Measurements from ENCODE around the gene MRPL22.
"Not testable (repeated sequence)": the region's sequence is repeated elsewhere in the genome, so short reads cannot be mapped to it uniquely, and the experiment has no call there.

The MRPL22 gene

DNA sequence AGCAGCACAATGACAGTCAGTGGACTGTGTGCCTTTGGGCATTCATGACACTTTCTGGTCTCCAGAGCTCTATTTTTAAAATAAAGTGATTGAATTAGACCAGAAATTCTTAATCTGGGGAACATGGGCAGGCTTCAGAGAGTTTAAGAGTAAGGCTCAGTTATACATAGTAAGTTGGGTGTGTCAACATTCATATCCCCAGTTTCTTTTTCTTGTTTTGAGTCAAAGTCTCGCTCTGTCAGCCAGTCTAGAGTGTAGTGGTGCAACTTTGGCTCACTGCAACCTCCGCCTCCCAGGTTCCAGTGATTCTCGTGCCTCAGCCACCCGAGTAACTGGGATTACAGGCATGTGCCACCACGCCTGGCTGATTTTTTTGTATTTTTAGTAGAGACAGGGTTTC lies 59.0 kb downstream of the MRPL22 start:
- no peak for DNase-seq

DNA sequence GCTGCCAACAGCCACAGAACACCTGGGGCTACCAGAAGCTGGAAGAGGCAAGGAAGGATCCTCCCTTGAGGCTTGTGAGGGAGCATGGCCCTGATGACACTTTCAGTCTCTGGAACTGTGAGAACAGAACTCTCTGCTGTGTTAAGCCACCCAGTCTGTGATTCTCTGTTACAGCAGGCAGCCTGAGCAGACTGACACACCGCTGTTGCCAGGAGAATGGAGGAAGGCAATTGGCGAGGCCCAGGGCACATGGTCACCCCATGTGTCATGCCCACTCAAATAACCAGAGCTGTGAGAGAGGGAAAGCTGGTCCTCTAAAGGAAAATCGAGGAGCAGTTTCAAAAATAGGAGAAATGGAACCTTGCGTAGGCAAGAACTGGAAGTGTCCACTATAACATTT lies 60.6 kb downstream of the MRPL22 start:
- DNase-seq: no peak

DNA sequence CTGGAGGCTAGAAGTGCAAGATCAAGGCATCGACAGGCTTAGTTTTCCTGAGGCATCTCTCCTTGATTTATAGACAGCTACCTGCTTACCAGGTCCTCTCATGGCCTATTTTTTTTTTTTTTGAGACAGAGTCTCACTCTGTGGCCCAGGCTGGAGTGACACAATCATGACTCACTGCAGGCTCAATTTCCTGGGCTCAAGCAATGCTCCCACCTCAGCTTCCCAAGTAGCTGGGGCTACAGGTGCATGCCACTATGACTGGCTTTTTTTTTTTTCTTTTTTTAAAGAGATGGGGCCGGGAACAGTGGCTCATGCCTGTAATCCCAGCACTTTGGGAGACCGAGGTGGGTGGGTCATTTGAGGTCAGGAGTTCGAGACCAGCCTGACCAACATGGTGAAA lies 61.8 kb downstream of the MRPL22 start:
- not testable (repeated sequence) for DNase-seq

DNA sequence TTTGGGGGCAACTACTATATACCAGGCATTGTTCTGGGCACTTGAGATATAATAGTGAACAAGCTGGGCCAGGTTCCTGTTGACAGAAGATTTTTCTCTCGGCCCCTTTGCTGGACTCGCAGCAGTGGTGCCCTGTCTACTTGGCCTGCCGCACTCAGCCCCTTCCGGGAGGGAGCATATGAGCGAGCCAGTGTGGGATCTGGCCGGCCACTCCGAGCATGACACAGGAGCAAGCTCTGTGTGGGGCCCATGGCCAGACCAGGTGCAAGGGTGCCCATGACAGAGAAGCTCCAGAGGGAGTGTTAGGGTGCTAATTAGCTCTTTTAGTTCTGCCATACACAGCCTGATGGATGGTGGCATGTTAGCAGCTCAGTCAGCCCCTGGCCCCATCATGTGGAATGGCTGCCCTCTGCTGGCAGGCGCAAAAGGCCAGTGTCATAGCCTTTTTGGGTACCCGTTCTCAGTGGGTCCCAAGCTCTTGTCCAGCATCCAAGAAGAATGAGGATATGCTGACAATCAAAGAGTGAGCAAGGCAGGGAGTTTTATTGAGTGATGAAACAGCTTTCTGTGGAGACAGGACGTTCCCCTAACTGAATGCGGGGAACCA lies 63.4 kb downstream of the MRPL22 start:
- DNase-seq: peak; percentile 21

DNA sequence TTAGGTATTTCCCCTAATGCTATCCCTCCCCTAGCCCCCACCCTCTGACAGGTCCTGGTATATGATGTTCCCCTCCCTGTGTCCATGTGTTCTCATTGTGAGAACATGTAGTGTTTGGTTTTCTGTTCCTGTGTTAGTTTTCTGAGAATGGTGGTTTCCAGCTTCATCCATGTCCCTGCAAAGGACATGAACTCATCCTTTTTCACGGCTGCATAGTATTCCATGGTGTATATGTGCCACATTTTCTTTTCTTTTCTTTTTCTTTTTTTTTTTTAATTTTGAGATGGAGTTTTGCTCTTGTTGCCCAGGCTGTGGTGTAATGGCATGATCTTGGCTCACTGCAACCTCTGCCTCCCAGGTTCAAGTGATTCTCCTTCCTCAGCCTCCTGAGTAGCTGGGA lies 65.4 kb downstream of the MRPL22 start:
- DNase-seq: not testable (repeated sequence)

DNA sequence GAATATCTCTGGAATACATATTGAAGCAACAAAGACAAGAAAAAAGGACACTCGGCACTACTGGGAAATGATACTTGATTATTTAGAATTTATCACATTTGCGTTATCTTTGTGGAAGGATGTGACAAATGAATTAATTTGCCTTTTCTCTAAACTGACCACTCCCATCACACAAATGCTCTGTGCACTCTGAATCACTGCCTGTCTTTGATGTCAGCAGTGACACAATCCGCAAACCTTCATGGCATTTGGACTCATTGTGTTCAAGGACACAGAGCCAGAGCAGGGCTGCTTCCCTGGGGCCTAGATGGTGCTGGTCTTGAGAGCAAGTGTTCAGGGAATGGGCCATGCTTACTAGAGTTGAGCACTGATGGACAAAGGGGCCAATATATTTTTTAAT lies 67.8 kb downstream of the MRPL22 start:
- no peak for DNase-seq

DNA sequence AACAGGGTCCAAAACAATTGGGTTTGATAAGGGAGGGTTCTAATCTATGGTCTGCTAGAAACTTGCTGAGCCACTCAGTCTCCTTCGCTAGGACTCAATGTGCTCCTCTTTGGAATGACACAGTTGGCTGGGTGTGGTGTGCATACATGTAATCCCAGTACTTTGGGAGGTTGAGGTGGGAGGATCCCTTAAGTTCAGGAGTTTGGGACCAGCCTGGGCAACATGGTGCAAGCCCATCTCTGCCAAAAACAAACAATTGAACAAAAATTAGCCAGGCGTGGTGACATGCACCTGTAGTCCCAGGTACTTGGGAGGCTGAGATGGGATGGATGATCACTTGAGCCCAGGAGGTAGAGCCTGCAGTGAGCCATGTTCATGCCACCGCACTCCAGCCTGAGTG lies 70.0 kb downstream of the MRPL22 start:
- no peak for DNase-seq

DNA sequence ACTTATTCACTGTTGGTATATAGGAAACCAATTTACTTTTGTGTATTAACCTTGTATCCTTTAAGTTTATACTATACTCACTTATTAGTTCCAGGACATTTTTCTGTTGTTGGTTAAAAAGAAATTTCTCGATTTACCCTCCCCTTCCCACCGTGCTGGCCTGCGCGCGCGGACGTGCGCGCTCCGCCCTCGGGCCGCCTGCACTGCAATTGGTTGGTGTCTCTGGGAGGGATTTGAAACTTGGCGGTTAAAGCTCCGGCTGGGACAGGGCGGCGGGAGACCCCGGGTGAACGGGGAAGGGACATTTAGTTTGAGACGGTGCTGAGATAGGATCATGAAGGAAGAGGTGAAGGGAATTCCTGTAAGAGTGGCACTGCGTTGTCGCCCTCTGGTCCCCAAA lies 72.7 kb downstream of the MRPL22 start, which contains the start of gene KIF4B:
TSS of gene KIF4B (plus strand) at position 230 of the 400 bp plus-strand sequence. CDS start at position 335, 105 bp downstream.
- DNase-seq: no peak

DNA sequence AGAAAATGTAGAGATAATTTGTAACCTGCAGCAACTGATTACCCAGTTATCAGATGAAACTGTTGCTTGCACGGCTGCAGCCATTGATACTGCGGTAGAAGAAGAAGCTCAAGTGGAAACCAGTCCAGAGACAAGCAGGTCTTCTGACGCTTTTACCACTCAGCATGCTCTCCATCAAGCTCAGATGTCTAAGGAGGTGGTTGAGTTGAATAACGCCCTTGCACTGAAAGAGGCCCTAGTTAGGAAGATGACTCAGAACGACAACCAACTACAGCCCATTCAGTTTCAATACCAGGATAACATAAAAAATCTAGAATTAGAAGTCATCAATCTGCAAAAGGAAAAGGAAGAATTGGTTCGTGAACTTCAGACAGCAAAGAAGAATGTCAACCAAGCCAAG lies 74.4 kb downstream of the MRPL22 start:
- DNase-seq: no peak

DNA sequence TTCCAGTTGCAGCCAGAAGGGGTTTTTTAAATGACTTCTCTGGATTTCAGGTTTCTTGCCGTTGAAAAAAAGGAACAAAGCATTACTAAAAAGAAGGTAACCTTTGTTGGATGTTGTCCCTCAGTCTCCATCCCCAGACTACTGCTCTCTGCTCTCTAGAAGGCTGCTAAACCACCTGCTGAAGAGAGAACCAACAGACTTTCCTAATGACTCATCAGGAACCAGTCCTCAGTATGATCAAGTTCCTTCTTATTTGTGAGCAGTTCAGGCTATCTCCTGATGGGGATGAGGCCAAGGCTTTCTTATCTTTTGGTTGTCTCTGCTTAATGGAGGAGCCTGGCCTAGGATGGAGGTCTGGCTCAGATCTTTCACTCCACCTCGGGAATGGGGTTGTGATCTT lies 76.7 kb downstream of the MRPL22 start:
- DNase-seq: no peak
